H9 (cell line): ENCODE measurements around the gene FFAR1. TPM values are rescaled to one million over a fixed set of nuclear protein-coding genes. Genes with fewer than 3 reads are reported as not detected.

Source experiments
- DNase-seq: peaks from one replicate; pipeline ENCODE4 v3.0.0-alpha.2; 2017
- H2AFZ ChIP-seq: one replicate; pipeline ENCODE4 v1.6.1; 2013; ENCODE audit warnings: mild to moderate bottlenecking, low read length, control low read depth, moderate library complexity
- H2AK5ac ChIP-seq: 2 replicates; pipeline ENCODE4 v1.6.1; 2013; ENCODE audit warnings: low read length, control low read depth, mixed read lengths; ENCODE audit not compliant: insufficient read length
- H2BK120ac ChIP-seq: one replicate; pipeline ENCODE4 v1.6.1; 2013; ENCODE audit warnings: low read depth, mild to moderate bottlenecking, low read length, control low read depth, inconsistent platforms; ENCODE audit not compliant: poor library complexity, severe bottlenecking
- H2BK12ac ChIP-seq: 2 replicates; pipeline ENCODE4 v1.6.1; 2013; ENCODE audit warnings: low read length, control low read depth, mixed read lengths, low read depth; ENCODE audit not compliant: insufficient read length
- H2BK15ac ChIP-seq: 2 replicates; pipeline ENCODE4 v1.6.1; 2013; ENCODE audit warnings: low read depth, low read length, control low read depth
- H2BK20ac ChIP-seq: one replicate; pipeline ENCODE4 v1.6.1; 2013; ENCODE audit warnings: low read depth, mild to moderate bottlenecking, low read length, control low read depth, inconsistent platforms; ENCODE audit not compliant: poor library complexity, severe bottlenecking
- H2BK5ac ChIP-seq: 2 replicates; pipeline ENCODE4 v1.6.1; 2013; ENCODE audit warnings: low read length, control low read depth, mixed read lengths; ENCODE audit not compliant: insufficient read length
- H3K14ac ChIP-seq: 2 replicates; pipeline ENCODE4 v1.6.1; 2013; ENCODE audit warnings: low read length, control low read depth; ENCODE audit not compliant: insufficient read depth
- H3K18ac ChIP-seq: 2 replicates; pipeline ENCODE4 v1.6.1; 2013; ENCODE audit warnings: low read depth, mild to moderate bottlenecking, mixed read lengths, low read length, control low read depth; ENCODE audit not compliant: insufficient read length
- H3K23ac ChIP-seq: 2 replicates; pipeline ENCODE4 v1.6.1; 2013; ENCODE audit warnings: low read length, control low read depth, mixed read lengths, low read depth; ENCODE audit not compliant: insufficient read length
- H3K23me2 ChIP-seq: 2 replicates; pipeline ENCODE4 v1.6.1; 2013; ENCODE audit warnings: low read depth, mild to moderate bottlenecking, mixed read lengths, low read length, control low read depth; ENCODE audit not compliant: insufficient read length, poor library complexity, severe bottlenecking
- H3K27ac ChIP-seq: 2 replicates; pipeline ENCODE4 v1.5.1; 2013; ENCODE audit warnings: low read length, control low read depth, mixed read lengths, low read depth; ENCODE audit not compliant: insufficient read length
- H3K27me3 ChIP-seq: 2 replicates; pipeline ENCODE4 v1.6.1; 2013; ENCODE audit warnings: low read length, control low read depth, inconsistent platforms; ENCODE audit not compliant: insufficient read depth
- H3K4ac ChIP-seq: 2 replicates; pipeline ENCODE4 v1.6.1; 2013; ENCODE audit warnings: low read depth, mild to moderate bottlenecking, control low read depth, inconsistent platforms, low read length, moderate library complexity
- H3K4me1 ChIP-seq: 2 replicates; pipeline ENCODE4 v1.6.1; 2013; ENCODE audit warnings: low read length, control low read depth, inconsistent platforms; ENCODE audit not compliant: insufficient read depth
- H3K4me2 ChIP-seq: 2 replicates; pipeline ENCODE4 v1.6.1; 2013; ENCODE audit warnings: low read length, control low read depth, mixed read lengths; ENCODE audit not compliant: insufficient read length, insufficient read depth
- H3K56ac ChIP-seq: 2 replicates; pipeline ENCODE4 v1.6.1; 2013; ENCODE audit warnings: low read depth, mild to moderate bottlenecking, mixed read lengths, low read length, control low read depth; ENCODE audit not compliant: insufficient read length
- H3K79me1 ChIP-seq: 2 replicates; pipeline ENCODE4 v1.6.1; 2013; ENCODE audit warnings: low read depth, mild to moderate bottlenecking, moderate library complexity, low read length, control low read depth, inconsistent platforms; ENCODE audit not compliant: insufficient read depth, poor library complexity, severe bottlenecking
- H3K79me2 ChIP-seq: 2 replicates; pipeline ENCODE4 v1.6.1; 2013; ENCODE audit warnings: low read length, control low read depth, inconsistent platforms; ENCODE audit not compliant: insufficient read depth
- H3K9ac ChIP-seq: 2 replicates; pipeline ENCODE4 v1.6.1; 2013; ENCODE audit warnings: low read length, control low read depth, mixed read lengths; ENCODE audit not compliant: insufficient read length; ENCODE audit errors: extremely low read depth
- H3K9me3 ChIP-seq: one replicate; pipeline ENCODE4 v1.6.1; 2013; ENCODE audit warnings: low read depth, low read length, inconsistent platforms; ENCODE audit not compliant: control insufficient read depth
- H3T11ph ChIP-seq: one replicate; pipeline ENCODE4 v1.6.1; 2013; ENCODE audit warnings: mild to moderate bottlenecking, low read length, control low read depth, inconsistent platforms
- H4K20me1 ChIP-seq: one replicate; pipeline ENCODE4 v1.6.1; 2013; ENCODE audit not compliant: control insufficient read depth, insufficient read length, insufficient read depth
- H4K5ac ChIP-seq: 2 replicates; pipeline ENCODE4 v1.6.1; 2013; ENCODE audit warnings: low read depth, mild to moderate bottlenecking, mixed read lengths, low read length, control low read depth; ENCODE audit not compliant: insufficient read length
- H4K8ac ChIP-seq: replicated peaks from 2 replicates; pipeline ENCODE4 v1.6.1; 2013; ENCODE audit warnings: low read length, control low read depth, mixed read lengths, low read depth; ENCODE audit not compliant: insufficient read length
- H4K91ac ChIP-seq: 2 replicates; pipeline ENCODE4 v1.6.1; 2013; ENCODE audit warnings: low read depth, mild to moderate bottlenecking, moderate library complexity, mixed read lengths, low read length, control low read depth; ENCODE audit not compliant: insufficient read length
- H3K27ac Mint-ChIP-seq, 3 experiments: 2 replicates in 2 of 3; 3 replicates in 1 of 3; pipeline ENCODE4 v1.8.0; 2020 to 2021; ENCODE audit warnings: mixed read lengths in 3 of 3, mild to moderate bottlenecking in 1 of 3, moderate library complexity in 1 of 3
- H3K27me3 Mint-ChIP-seq: 2 replicates; pipeline ENCODE4 v1.8.0; 2021; ENCODE audit warnings: low read depth, mild to moderate bottlenecking, moderate library complexity, mixed read lengths
- H3K36me3 Mint-ChIP-seq, 3 experiments: 2 replicates in 2 of 3; 3 replicates in 1 of 3; pipeline ENCODE4 v1.8.0; 2020 to 2021; ENCODE audit warnings: low read depth in 3 of 3, mixed read lengths in 3 of 3; ENCODE audit not compliant: insufficient read depth in 1 of 3
- H3K4me1 Mint-ChIP-seq, 2 experiments: 2 replicates each; pipeline ENCODE4 v1.8.0; 2020; ENCODE audit warnings: mixed read lengths in 2 of 2
- H3K4me3 Mint-ChIP-seq, 2 experiments: 2 replicates in 1 of 2; 3 replicates in 1 of 2; pipeline ENCODE4 v1.8.0; 2020 to 2021; ENCODE audit warnings: mild to moderate bottlenecking in 2 of 2, mixed read lengths in 2 of 2, moderate library complexity in 1 of 2
- H3K9me3 Mint-ChIP-seq, 2 experiments: 2 replicates in 1 of 2; 3 replicates in 1 of 2; pipeline ENCODE4 v1.8.0; 2020; ENCODE audit warnings: mild to moderate bottlenecking in 2 of 2, mixed read lengths in 2 of 2, moderate library complexity in 1 of 2
- CTCF ChIP-seq: fragments of 200-600 bp; sonication (generic); conservative IDR thresholded peaks from 3 replicates; pipeline ENCODE4 v1.8.0; 2021; ENCODE audit warnings: antibody characterized with exemption, mild to moderate bottlenecking
- WGBS: extraction: QIAGEN DNeasy Blood & Tissue Kit; methylation state at CpG from one replicate; pipeline ENCODE4 v1.1.7; 2013; ENCODE audit warnings: missing lambda C conversion rate, low lambda C conversion rate, mixed read lengths; ENCODE audit not compliant: insufficient read length; ENCODE audit errors: extremely low coverage; 5-methylcytosine and 5-hydroxymethylcytosine counted together
- long read RNA-seq: library from polyadenylated mRNA; unstranded; transcript quantifications from one replicate; pipeline ENCODE4 v2.0.0, GENCODE V29; 2020
- total RNA-seq: library from RNA; stranded (reverse); gene quantifications from 2 replicates; pipeline ENCODE4 v1.2.1, GENCODE V29; 2021

Gene FFAR1
- total RNA-seq: not detected in 2 replicates
- long read RNA-seq: 0 reads

GRCh38 chr19:35347171-35347929 lies at the start of gene FFAR1:
Gene FFAR1, plus strand, starts transcription at chr19:35347902. Its CDS starts 3,650 bp downstream, at chr19:35351552.
- DNase-seq: peak; percentile 19
- H3K9ac ChIP-seq: no peak within 1 kb of the TSS
- H2BK120ac ChIP-seq: no peak within 1 kb of the TSS
- no CpG with 5 or more reads among the region's 18 CpGs for WGBS
- Mint-ChIP-seq H3K27me3 (peaks cover 46% of the 10 kb centered on the region), H3K27ac (no peak within 1 kb of the TSS; a peak in 2 of 7 replicates), H3K4me3 (no peak within 1 kb of the TSS), H3K36me3 (no peaks in the 10 kb centered on the region), H3K9me3 (no peaks in the 10 kb centered on the region), H3K4me1 (peaks cover 7 to 20% of the 10 kb centered on the region in 2 experiments)
- no peak within 1 kb of the TSS for H2AK5ac ChIP-seq
- H4K91ac ChIP-seq: no peak within 1 kb of the TSS
- no peak within 1 kb of the TSS for H3K56ac ChIP-seq
- no peak within 1 kb of the TSS for H4K8ac ChIP-seq
- H4K5ac ChIP-seq: no peak within 1 kb of the TSS
- no peak within 1 kb of the TSS for H2BK15ac ChIP-seq
- no peak within 1 kb of the TSS for H2BK20ac ChIP-seq
- H3K4ac ChIP-seq: no peak within 1 kb of the TSS
- no peak within 1 kb of the TSS for H3K18ac ChIP-seq
- no peak within 1 kb of the TSS for H3K23ac ChIP-seq
- no peak within 1 kb of the TSS for H2AFZ ChIP-seq
- TF ChIP-seq CTCF: no peak
- H3K79me2 ChIP-seq: no peaks in the 10 kb centered on the region
- H2BK12ac ChIP-seq: no peak within 1 kb of the TSS
- H3K4me2 ChIP-seq: no peak within 1 kb of the TSS
- no peak within 1 kb of the TSS for H3K27ac ChIP-seq
- no peak within 1 kb of the TSS for H3T11ph ChIP-seq
- no peak within 1 kb of the TSS for H3K14ac ChIP-seq
- H3K79me1 ChIP-seq: no peaks in the 10 kb centered on the region
- no peaks in the 10 kb centered on the region for H3K4me1 ChIP-seq
- H2BK5ac ChIP-seq: no peak within 1 kb of the TSS
- no peaks in the 10 kb centered on the region for H3K27me3 ChIP-seq
- peaks cover 1% of the 10 kb centered on the region for H3K23me2 ChIP-seq
- no peaks in the 10 kb centered on the region for H4K20me1 ChIP-seq
- H3K9me3 ChIP-seq: no peaks in the 10 kb centered on the region
